Liver (tissue), 9 donors: ENCODE results near the gene HHLA2. TPM values are rescaled to one million over a fixed set of nuclear protein-coding genes. Genes with fewer than 3 reads are reported as not detected.

Experiments
- DNase-seq: peaks from one replicate; pipeline ENCODE4 v3.0.0-alpha.2; 2017; ENCODE audit warnings: low spot score
- H3K27ac ChIP-seq, 2 donors: one replicate each; pipeline ENCODE4 v1.7.0; 2013; ENCODE audit warnings: inconsistent platforms in 2 of 2, low read length in 2 of 2, control low read depth in 1 of 2, low read depth in 1 of 2, mild to moderate bottlenecking in 1 of 2
- H3K27me3 ChIP-seq, 4 donors: one replicate each; pipeline versions ENCODE4 v1.6.1 to v1.7.0; 2013; ENCODE audit warnings: low read length in 3 of 4, inconsistent platforms in 1 of 4, mild to moderate bottlenecking in 1 of 4, moderate library complexity in 1 of 4; ENCODE audit not compliant: control insufficient read depth in 4 of 4, insufficient read depth in 4 of 4
- H3K36me3 ChIP-seq, 4 donors: one replicate each; pipeline versions ENCODE4 v1.6.1 to v1.7.0; 2013; ENCODE audit warnings: low read length in 3 of 4, mild to moderate bottlenecking in 3 of 4, low read depth in 1 of 4, moderate library complexity in 1 of 4; ENCODE audit not compliant: control insufficient read depth in 4 of 4, insufficient read depth in 3 of 4
- H3K4me1 ChIP-seq, 4 donors: one replicate each; pipeline versions ENCODE4 v1.6.1 to v1.7.0; 2013; ENCODE audit warnings: low read length in 3 of 4, mild to moderate bottlenecking in 3 of 4, moderate library complexity in 1 of 4; ENCODE audit not compliant: control insufficient read depth in 4 of 4, insufficient read depth in 4 of 4
- H3K4me3 ChIP-seq, 3 donors: one replicate each; pipeline versions ENCODE4 v1.6.1 to v1.7.0; 2013; ENCODE audit warnings: low read length in 3 of 3, control low read depth in 1 of 3, low read depth in 1 of 3, mild to moderate bottlenecking in 1 of 3
- H3K9ac ChIP-seq, 2 donors: one replicate each; pipeline ENCODE4 v1.7.0; 2013; ENCODE audit warnings: low read length in 2 of 2, mild to moderate bottlenecking in 2 of 2, moderate library complexity in 2 of 2, control low read depth in 1 of 2, low read depth in 1 of 2
- H3K9me3 ChIP-seq, 4 donors: one replicate each; pipeline versions ENCODE4 v1.6.1 to v1.7.0; 2013; ENCODE audit warnings: low read length in 3 of 4; ENCODE audit not compliant: control insufficient read depth in 4 of 4
- EGR1 ChIP-seq, 2 donors: IDR thresholded peaks; 2 replicates each; pipeline ENCODE4 v1.6.1; 2016 to 2018; ENCODE audit warnings: antibody characterized with exemption in 2 of 2, low read depth in 2 of 2
- FOXA1 ChIP-seq: IDR thresholded peaks from 2 replicates; pipeline ENCODE4 v1.6.1; 2016; ENCODE audit warnings: antibody characterized with exemption
- FOXA2 ChIP-seq: IDR thresholded peaks from 2 replicates; pipeline ENCODE4 v1.6.1; 2016; ENCODE audit warnings: antibody characterized with exemption
- GABPA ChIP-seq, 2 donors: IDR thresholded peaks in 1 of 2; conservative IDR thresholded peaks in 1 of 2; 2 replicates each; pipeline ENCODE4 v1.6.1; 2016; ENCODE audit warnings: antibody characterized with exemption in 2 of 2, mild to moderate bottlenecking in 1 of 2, moderate library complexity in 1 of 2
- HNF4A ChIP-seq, 2 donors: conservative IDR thresholded peaks; 2 replicates each; pipeline ENCODE4 v1.6.1; 2016; ENCODE audit warnings: antibody characterized with exemption in 2 of 2, mild to moderate bottlenecking in 2 of 2
- HNF4G ChIP-seq: IDR thresholded peaks from 2 replicates; pipeline ENCODE4 v1.6.1; 2016; ENCODE audit warnings: antibody characterized with exemption
- JUND ChIP-seq, 2 donors: IDR thresholded peaks; 2 replicates each; pipeline ENCODE4 v1.6.1; 2016; ENCODE audit warnings: antibody characterized with exemption in 2 of 2
- NR2F2 ChIP-seq: IDR thresholded peaks from 2 replicates; pipeline ENCODE4 v1.6.1; 2016; ENCODE audit warnings: antibody characterized with exemption
- RAD21 ChIP-seq, 2 donors: IDR thresholded peaks; 2 replicates each; pipeline ENCODE4 v1.6.1; 2016; ENCODE audit warnings: antibody characterized with exemption in 2 of 2, mild to moderate bottlenecking in 2 of 2
- RXRA ChIP-seq, 2 donors: IDR thresholded peaks; 2 replicates each; pipeline ENCODE4 v1.6.1; 2017 to 2018; ENCODE audit warnings: antibody characterized with exemption in 2 of 2, mild to moderate bottlenecking in 1 of 2
- SP1 ChIP-seq: IDR thresholded peaks from 2 replicates; pipeline ENCODE4 v1.6.1; 2018; ENCODE audit warnings: antibody characterized with exemption, mild to moderate bottlenecking
- TAF1 ChIP-seq: conservative IDR thresholded peaks from 2 replicates; pipeline ENCODE4 v1.6.1; 2016; ENCODE audit warnings: antibody characterized with exemption, mild to moderate bottlenecking
- YY1 ChIP-seq: IDR thresholded peaks from 2 replicates; pipeline ENCODE4 v1.6.1; 2016; ENCODE audit warnings: antibody characterized with exemption, mild to moderate bottlenecking
- WGBS: extraction: QIAGEN DNeasy Blood & Tissue Kit; methylation state at CpG from one replicate; pipeline ENCODE4 v1.1.7; 2013; 5-methylcytosine and 5-hydroxymethylcytosine counted together
- polyA plus RNA-seq, 2 donors: library from polyadenylated mRNA; stranded (reverse) in 1 of 2; unstranded in 1 of 2; fragments of 200-250 nt in 1 of 2; fragments of >200 nt in 1 of 2; fragmentation: Nextera tagmentation in 1 of 2; extraction: Ambion mirVana in 1 of 2; gene quantifications; one replicate each; pipeline versions ENCODE4 v1.2.1 to v1.2.3, GENCODE V29; 2013 to 2015
- total RNA-seq, 2 donors: library from RNA; depleted of rRNA; stranded (reverse); fragments of >200 nt; gene quantifications; one replicate each; pipeline ENCODE4 v1.2.3, GENCODE V29; 2014
- TF ChIP-seq, protein P1 (sequence below): fragments of 150-350 bp; IDR thresholded peaks from 2 replicates; pipeline ENCODE4 v1.5.1; 2017; ENCODE audit warnings: improper control_type of control experiment, low read depth, low read length; ENCODE audit not compliant: missing input control
- TF ChIP-seq, protein P2 (sequence below): IDR thresholded peaks from 2 replicates; pipeline ENCODE4 v1.6.1; 2016; ENCODE audit warnings: antibody characterized with exemption
- TF ChIP-seq, protein P3 (sequence below): IDR thresholded peaks from 2 replicates; pipeline ENCODE4 v1.6.1; 2016; ENCODE audit warnings: antibody characterized with exemption
- TF ChIP-seq, protein P4 (sequence below): IDR thresholded peaks from 2 replicates; pipeline ENCODE4 v1.6.1; 2016; ENCODE audit warnings: antibody characterized with exemption
- TF ChIP-seq, protein P5 (sequence below): IDR thresholded peaks from 2 replicates; pipeline ENCODE4 v1.6.1; 2016; ENCODE audit warnings: antibody characterized with exemption, mild to moderate bottlenecking
- donor health status: healthy.
- donor health status: healthy.
- donor health status: healthy.
- donor health status: healthy.
- donor health status: healthy.

HHLA2 gene
- total and polyA plus RNA-seq, 4 donors = 0.07 to 0.14 TPM; not detected in 2

DNA sequence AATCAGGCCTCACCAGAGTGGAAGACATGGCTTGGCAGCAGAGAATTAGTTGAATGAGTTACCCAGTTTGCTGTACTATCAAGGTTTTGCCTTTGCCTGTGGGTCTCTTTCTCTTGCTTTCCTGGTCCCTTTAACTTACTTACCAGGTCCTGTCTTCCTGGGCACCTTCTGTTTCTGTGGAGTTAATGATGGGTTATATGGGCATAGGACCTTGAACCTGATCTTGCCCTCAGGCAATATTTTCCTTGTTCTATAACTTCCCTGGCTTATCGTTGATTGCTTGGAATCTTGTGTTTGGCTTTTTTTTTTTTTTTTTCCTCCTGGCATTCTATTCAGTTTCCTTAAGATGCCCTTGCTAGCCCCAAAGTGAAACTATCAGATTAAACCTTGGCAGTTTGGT, 106.8 kb downstream of the HHLA2 start:
- H3K9me3 ChIP-seq = peaks cover 0 to 2% (median 0%) of the 10 kb centered on the region in 4 donors
- WGBS = 64% methylated on average over 1 of the region's 1 CpG
- TF ChIP-seq, protein P1, sequence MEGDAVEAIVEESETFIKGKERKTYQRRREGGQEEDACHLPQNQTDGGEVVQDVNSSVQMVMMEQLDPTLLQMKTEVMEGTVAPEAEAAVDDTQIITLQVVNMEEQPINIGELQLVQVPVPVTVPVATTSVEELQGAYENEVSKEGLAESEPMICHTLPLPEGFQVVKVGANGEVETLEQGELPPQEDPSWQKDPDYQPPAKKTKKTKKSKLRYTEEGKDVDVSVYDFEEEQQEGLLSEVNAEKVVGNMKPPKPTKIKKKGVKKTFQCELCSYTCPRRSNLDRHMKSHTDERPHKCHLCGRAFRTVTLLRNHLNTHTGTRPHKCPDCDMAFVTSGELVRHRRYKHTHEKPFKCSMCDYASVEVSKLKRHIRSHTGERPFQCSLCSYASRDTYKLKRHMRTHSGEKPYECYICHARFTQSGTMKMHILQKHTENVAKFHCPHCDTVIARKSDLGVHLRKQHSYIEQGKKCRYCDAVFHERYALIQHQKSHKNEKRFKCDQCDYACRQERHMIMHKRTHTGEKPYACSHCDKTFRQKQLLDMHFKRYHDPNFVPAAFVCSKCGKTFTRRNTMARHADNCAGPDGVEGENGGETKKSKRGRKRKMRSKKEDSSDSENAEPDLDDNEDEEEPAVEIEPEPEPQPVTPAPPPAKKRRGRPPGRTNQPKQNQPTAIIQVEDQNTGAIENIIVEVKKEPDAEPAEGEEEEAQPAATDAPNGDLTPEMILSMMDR = no peak
- TF ChIP-seq HNF4G (no peak), YY1 (no peak), EGR1 (IDR thresholded peaks at IDR 0.05; ENCODE audit: low read depth in 2 of 2) (no peak), SP1 (no peak), TAF1 (no peak), RAD21 (IDR thresholded peaks at IDR 0.05) (no peak), HNF4A (conservative IDR thresholded peaks at IDR 0.05) (no peak), JUND (IDR thresholded peaks at IDR 0.05) (no peak), NR2F2 (no peak), FOXA1 (no peak), GABPA (IDR thresholded peaks at IDR 0.05 in 1 of 2, conservative IDR thresholded peaks at IDR 0.05 in 1 of 2) (no peak), RXRA (IDR thresholded peaks at IDR 0.05) (no peak), FOXA2 (no peak)
- TF ChIP-seq, protein P2, sequence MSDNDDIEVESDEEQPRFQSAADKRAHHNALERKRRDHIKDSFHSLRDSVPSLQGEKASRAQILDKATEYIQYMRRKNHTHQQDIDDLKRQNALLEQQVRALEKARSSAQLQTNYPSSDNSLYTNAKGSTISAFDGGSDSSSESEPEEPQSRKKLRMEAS = no peak
- TF ChIP-seq, protein P3, sequence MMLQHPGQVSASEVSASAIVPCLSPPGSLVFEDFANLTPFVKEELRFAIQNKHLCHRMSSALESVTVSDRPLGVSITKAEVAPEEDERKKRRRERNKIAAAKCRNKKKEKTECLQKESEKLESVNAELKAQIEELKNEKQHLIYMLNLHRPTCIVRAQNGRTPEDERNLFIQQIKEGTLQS = no peak
- TF ChIP-seq, protein P4, sequence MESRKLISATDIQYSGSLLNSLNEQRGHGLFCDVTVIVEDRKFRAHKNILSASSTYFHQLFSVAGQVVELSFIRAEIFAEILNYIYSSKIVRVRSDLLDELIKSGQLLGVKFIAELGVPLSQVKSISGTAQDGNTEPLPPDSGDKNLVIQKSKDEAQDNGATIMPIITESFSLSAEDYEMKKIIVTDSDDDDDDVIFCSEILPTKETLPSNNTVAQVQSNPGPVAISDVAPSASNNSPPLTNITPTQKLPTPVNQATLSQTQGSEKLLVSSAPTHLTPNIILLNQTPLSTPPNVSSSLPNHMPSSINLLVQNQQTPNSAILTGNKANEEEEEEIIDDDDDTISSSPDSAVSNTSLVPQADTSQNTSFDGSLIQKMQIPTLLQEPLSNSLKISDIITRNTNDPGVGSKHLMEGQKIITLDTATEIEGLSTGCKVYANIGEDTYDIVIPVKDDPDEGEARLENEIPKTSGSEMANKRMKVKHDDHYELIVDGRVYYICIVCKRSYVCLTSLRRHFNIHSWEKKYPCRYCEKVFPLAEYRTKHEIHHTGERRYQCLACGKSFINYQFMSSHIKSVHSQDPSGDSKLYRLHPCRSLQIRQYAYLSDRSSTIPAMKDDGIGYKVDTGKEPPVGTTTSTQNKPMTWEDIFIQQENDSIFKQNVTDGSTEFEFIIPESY = no peak
- TF ChIP-seq, protein P5, sequence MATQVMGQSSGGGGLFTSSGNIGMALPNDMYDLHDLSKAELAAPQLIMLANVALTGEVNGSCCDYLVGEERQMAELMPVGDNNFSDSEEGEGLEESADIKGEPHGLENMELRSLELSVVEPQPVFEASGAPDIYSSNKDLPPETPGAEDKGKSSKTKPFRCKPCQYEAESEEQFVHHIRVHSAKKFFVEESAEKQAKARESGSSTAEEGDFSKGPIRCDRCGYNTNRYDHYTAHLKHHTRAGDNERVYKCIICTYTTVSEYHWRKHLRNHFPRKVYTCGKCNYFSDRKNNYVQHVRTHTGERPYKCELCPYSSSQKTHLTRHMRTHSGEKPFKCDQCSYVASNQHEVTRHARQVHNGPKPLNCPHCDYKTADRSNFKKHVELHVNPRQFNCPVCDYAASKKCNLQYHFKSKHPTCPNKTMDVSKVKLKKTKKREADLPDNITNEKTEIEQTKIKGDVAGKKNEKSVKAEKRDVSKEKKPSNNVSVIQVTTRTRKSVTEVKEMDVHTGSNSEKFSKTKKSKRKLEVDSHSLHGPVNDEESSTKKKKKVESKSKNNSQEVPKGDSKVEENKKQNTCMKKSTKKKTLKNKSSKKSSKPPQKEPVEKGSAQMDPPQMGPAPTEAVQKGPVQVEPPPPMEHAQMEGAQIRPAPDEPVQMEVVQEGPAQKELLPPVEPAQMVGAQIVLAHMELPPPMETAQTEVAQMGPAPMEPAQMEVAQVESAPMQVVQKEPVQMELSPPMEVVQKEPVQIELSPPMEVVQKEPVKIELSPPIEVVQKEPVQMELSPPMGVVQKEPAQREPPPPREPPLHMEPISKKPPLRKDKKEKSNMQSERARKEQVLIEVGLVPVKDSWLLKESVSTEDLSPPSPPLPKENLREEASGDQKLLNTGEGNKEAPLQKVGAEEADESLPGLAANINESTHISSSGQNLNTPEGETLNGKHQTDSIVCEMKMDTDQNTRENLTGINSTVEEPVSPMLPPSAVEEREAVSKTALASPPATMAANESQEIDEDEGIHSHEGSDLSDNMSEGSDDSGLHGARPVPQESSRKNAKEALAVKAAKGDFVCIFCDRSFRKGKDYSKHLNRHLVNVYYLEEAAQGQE = no peak
- no peak overlapping the region for H3K27ac ChIP-seq
- peaks cover 0 to 9% (median 4%) of the 10 kb centered on the region in 4 donors for H3K4me1 ChIP-seq
- no peaks in the 10 kb centered on the region for H3K36me3 ChIP-seq
- no peak overlapping the region for H3K4me3 ChIP-seq
- DNase-seq = no peak
- no peak overlapping the region for H3K9ac ChIP-seq
- H3K27me3 ChIP-seq = no peaks in the 10 kb centered on the region
